Endometrium (tissue), 2 donors: ENCODE results near the gene MST1.

Experiments
- FAIRE-seq: peaks from 2 replicates; lab custom pipeline; 2012; peaks lifted over from hg19 to GRCh38; lab: Jason Lieb, UNC
- donor health status: control.
- donor health status: control.

The MST1 gene

GRCh38 chr3:49674497-49674983, 14.7 kb downstream of the MST1 start:
- no peak for FAIRE-seq

- no peak for FAIRE-seq
Measured at GRCh38 chr3:49673715-49674496, 15.4 kb downstream of the MST1 start, which contains the start of gene APEH. APEH (plus strand) TSS chr3:49674351; CDS start chr3:49674402, 51 bp downstream.

- no peak for FAIRE-seq
Measured at GRCh38 chr3:49673121-49673714, 16.1 kb downstream of the MST1 start.

- no peak for FAIRE-seq
Measured at GRCh38 chr3:49671291-49672288, 17.7 kb downstream of the MST1 start.

GRCh38 chr3:49670940-49671290, 18.4 kb downstream of the MST1 start:
- FAIRE-seq, result no peak

- no peak for FAIRE-seq
Measured at GRCh38 chr3:49669352-49669751, 19.9 kb downstream of the MST1 start.

- FAIRE-seq, result no peak
Measured at GRCh38 chr3:49668861-49669260, 20.4 kb downstream of the MST1 start.

- FAIRE-seq, result no peak
Measured at GRCh38 chr3:49668414-49668797, 20.9 kb downstream of the MST1 start.

GRCh38 chr3:49667701-49668413, 21.4 kb downstream of the MST1 start:
- FAIRE-seq, result no peak

GRCh38 chr3:49666592-49666991, 22.7 kb downstream of the MST1 start:
- FAIRE-seq, result no peak

GRCh38 chr3:49665822-49666519, 23.3 kb downstream of the MST1 start:
- no peak for FAIRE-seq

GRCh38 chr3:49664300-49664699, 25.0 kb downstream of the MST1 start:
- FAIRE-seq, result no peak

- no peak for FAIRE-seq
Measured at GRCh38 chr3:49663831-49664230, 25.4 kb downstream of the MST1 start.

GRCh38 chr3:49662720-49663413, 26.4 kb downstream of the MST1 start:
- FAIRE-seq, result no peak

GRCh38 chr3:49662021-49662420, 27.3 kb downstream of the MST1 start:
- FAIRE-seq, result no peak

- no peak for FAIRE-seq
Measured at GRCh38 chr3:49661281-49661680, 28.0 kb downstream of the MST1 start.

GRCh38 chr3:49659756-49660155, 29.5 kb downstream of the MST1 start:
- no peak for FAIRE-seq

- no peak for FAIRE-seq
Measured at GRCh38 chr3:49658711-49659110, 30.6 kb downstream of the MST1 start.

GRCh38 chr3:49657208-49657915, 31.9 kb downstream of the MST1 start:
- no peak for FAIRE-seq

GRCh38 chr3:49656541-49657112, 32.6 kb downstream of the MST1 start:
- no peak for FAIRE-seq
